Calu3 (cell line): ENCODE results near the gene FABP3. TPM values are rescaled to one million over a fixed set of nuclear protein-coding genes. Genes with fewer than 3 reads are reported as not detected.

Source experiments
- BruUV-seq: library from RNA; stranded (reverse); fragments of 400-500 nt; replicated peaks from 2 replicates; lab custom pipeline; 2021; lab: Mats Ljungman, UMichigan
- CTCF ChIA-PET: fragments of 300-600 bp; sonication (Branson Sonifier 250); formaldehyde crosslinking; loops from one replicate; lab custom pipeline; 2022; ENCODE audit warnings: antibody characterized with exemption; lab: Charles Lee
- DNase-seq: peaks from one replicate; pipeline ENCODE4 v3.0.0; 2022
- H3K27ac Mint-ChIP-seq: one replicate; pipeline ENCODE4 v1.8.0; 2022; ENCODE audit warnings: mixed read lengths; ENCODE audit not compliant: unreplicated experiment
- H3K27me3 Mint-ChIP-seq: one replicate; pipeline ENCODE4 v1.8.0; 2022; ENCODE audit warnings: mixed read lengths; ENCODE audit not compliant: unreplicated experiment
- H3K36me3 Mint-ChIP-seq: one replicate; pipeline ENCODE4 v1.8.0; 2022; ENCODE audit warnings: mild to moderate bottlenecking, moderate library complexity, mixed read lengths; ENCODE audit not compliant: insufficient read depth, unreplicated experiment
- H3K4me1 Mint-ChIP-seq: one replicate; pipeline ENCODE4 v1.8.0; 2022; ENCODE audit warnings: mild to moderate bottlenecking, low read depth, mixed read lengths; ENCODE audit not compliant: unreplicated experiment
- H3K4me3 Mint-ChIP-seq: one replicate; pipeline ENCODE4 v1.8.0; 2022; ENCODE audit warnings: mild to moderate bottlenecking, low read depth, moderate library complexity, mixed read lengths; ENCODE audit not compliant: unreplicated experiment
- H3K9me3 Mint-ChIP-seq: one replicate; pipeline ENCODE4 v1.8.0; 2022; ENCODE audit warnings: low read depth, mixed read lengths; ENCODE audit not compliant: unreplicated experiment
- CTCF ChIP-seq: fragments of 200-600 bp; IDR thresholded peaks from one replicate; pipeline ENCODE4 v1.8.0; 2022; ENCODE audit warnings: antibody characterized with exemption; ENCODE audit not compliant: unreplicated experiment
- intact Hi-C: fragments of 100-400 bp; cut with micrococcal nuclease; formaldehyde crosslinking; loops from one replicate; pipeline ENCODE4 v1.10.0; 2022; ENCODE audit not compliant: unreplicated experiment
- total RNA-seq: library from RNA; stranded (reverse); gene quantifications from 2 replicates; pipeline ENCODE4 v1.2.3, GENCODE V29; 2022

The FABP3 gene
- total RNA-seq, 1 experiment from 2014 or later = not detected

DNA sequence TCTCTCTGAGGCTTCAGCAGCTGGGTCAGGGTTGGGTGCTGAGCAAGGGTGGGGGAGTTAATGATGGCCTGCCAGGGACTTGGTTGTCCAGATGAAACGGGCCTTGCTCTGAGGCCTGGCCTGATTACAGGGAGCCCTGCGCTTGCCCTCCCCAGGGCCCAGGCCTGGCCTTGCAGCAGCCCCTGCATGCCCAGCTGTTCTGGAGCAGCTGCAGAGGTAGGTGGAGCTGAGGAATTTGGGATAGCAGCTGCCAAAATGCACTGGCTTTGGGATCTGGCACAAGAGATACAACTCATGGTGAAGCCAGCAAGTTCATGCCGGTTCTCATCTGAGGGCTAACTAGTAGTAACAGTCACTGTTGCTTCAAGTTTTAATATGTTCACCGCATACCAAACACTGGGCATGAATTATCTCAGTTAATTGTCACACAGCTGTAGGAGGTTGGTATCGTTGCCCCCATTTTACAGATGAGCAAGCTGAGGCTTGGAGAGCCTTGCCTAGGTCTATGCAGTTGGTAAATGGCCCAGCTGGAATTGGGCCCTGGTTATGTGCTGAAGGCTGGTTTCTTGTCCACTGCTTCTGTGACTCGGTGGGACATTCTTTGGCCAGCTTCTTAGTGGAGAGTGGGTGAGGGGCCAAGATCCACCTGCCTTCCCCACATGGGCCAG, 32.8 kb upstream of the FABP3 start:
- H3K4me1 Mint-ChIP-seq = no peaks in the 10 kb centered on the region
- H3K36me3 Mint-ChIP-seq = no peaks in the 10 kb centered on the region
- CTCF ChIA-PET = no interaction called here
- peaks cover 30% of the 10 kb centered on the region for H3K27me3 Mint-ChIP-seq
- no peak for TF ChIP-seq CTCF
- DNase-seq = no peak
- no peak overlapping the region for H3K27ac Mint-ChIP-seq
- intact Hi-C loops = no loop called here
- H3K9me3 Mint-ChIP-seq = no peaks in the 10 kb centered on the region
- no peak overlapping the region for H3K4me3 Mint-ChIP-seq
- no TSS peak for BruUV-seq

DNA sequence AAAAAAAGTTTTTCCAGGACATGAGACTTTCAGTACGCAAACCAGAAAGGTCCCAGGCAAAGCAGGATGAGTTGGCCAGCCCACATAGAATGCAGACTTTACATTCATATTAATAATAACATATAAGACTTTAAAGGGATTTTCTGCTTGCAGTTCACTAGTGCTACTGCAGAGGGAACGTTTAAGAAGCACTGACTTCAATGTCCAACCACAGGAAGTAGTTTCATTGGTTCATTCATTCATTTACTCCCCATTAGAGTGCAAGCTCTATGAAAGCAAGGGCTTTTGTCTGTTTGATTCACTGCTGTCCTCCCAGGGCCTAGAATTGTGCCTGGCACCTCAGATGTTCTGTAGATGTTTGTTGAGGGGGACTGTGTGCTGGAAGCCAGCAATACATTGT, 28.4 kb upstream of the FABP3 start:
- intact Hi-C loops = no loop called here
- Mint-ChIP-seq H3K27me3 (no peaks in the 10 kb centered on the region), H3K4me3 (no peak overlapping the region), H3K36me3 (no peaks in the 10 kb centered on the region), H3K4me1 (peaks cover 13% of the 10 kb centered on the region), H3K27ac (no peak overlapping the region), H3K9me3 (no peaks in the 10 kb centered on the region)
- DNase-seq = no peak
- CTCF ChIA-PET = no interaction called here
- BruUV-seq = no TSS peak
- no peak for TF ChIP-seq CTCF

- intact Hi-C loops = no loop called here
- H3K4me1 Mint-ChIP-seq = peaks cover 14% of the 10 kb centered on the region
- CTCF ChIA-PET = no interaction called here
- H3K36me3 Mint-ChIP-seq = no peaks in the 10 kb centered on the region
- no peak for TF ChIP-seq CTCF
- H3K4me3 Mint-ChIP-seq = no peak overlapping the region
- no peaks in the 10 kb centered on the region for H3K9me3 Mint-ChIP-seq
- no peak overlapping the region for H3K27ac Mint-ChIP-seq
- no peaks in the 10 kb centered on the region for H3K27me3 Mint-ChIP-seq
- no TSS peak for BruUV-seq
- DNase-seq = no peak
Observed at GRCh38 chr1:31400393-31400792, 27.5 kb upstream of the FABP3 start.

GRCh38 chr1:31399976-31400375, 27.1 kb upstream of the FABP3 start:
- H3K36me3 Mint-ChIP-seq = no peaks in the 10 kb centered on the region
- peaks cover 19% of the 10 kb centered on the region for H3K4me1 Mint-ChIP-seq
- H3K27ac Mint-ChIP-seq = no peak overlapping the region
- no peak for DNase-seq
- intact Hi-C loops = no loop called here
- CTCF ChIA-PET = interaction anchor here (0.6 kb wide), 1 partner anchor 15 kb away, joined by 4 read pairs; no protein-coding TSS in a partner anchor
- H3K9me3 Mint-ChIP-seq = no peaks in the 10 kb centered on the region
- H3K27me3 Mint-ChIP-seq = no peaks in the 10 kb centered on the region
- BruUV-seq = no TSS peak
- no peak overlapping the region for H3K4me3 Mint-ChIP-seq
- TF ChIP-seq CTCF = no peak
